H54 (cell line): ENCODE measurements around the gene AREL1.
A peak's percentile ranks its signal among the peaks of the same experiment; 100 is the strongest.

Experiments
- DNase-seq: peaks from one replicate; pipeline ENCODE4 v3.0.0; 2011; ENCODE audit warnings: low spot score, mixed read lengths; ENCODE audit not compliant: insufficient read length
- FAIRE-seq: peaks from 3 replicates; lab custom pipeline; 2011; peaks lifted over from hg19 to GRCh38; lab: Jason Lieb, UNC
- POLR2A ChIP-seq: IDR thresholded peaks from 2 replicates; pipeline ENCODE4 v1.6.1; 2011; ENCODE audit warnings: low read depth, mild to moderate bottlenecking, low read length

Gene AREL1

DNA sequence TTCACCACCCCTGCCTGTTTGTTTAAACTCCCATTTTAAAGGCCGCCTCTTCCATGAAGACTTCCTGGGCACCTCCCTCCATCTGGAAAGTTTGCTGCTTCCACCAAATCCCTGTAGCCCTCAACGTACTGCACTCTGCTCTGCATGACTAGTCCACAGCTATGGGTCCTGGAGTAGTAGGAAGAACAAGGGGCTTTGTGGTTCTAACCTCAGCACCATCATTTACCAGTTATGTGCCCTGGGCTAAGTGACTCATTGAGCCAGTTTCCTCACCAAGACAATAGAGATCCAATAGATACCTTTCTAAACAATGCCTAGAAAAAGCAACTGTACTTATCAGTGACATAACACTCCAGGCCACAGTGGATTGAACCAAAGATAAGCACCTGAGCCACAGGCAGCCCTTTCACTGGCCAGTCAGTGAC, 92.4 kb downstream of the AREL1 start:
- TF ChIP-seq POLR2A = no peak
- FAIRE-seq = peak; percentile 70
- DNase-seq = peak; percentile 61

DNA sequence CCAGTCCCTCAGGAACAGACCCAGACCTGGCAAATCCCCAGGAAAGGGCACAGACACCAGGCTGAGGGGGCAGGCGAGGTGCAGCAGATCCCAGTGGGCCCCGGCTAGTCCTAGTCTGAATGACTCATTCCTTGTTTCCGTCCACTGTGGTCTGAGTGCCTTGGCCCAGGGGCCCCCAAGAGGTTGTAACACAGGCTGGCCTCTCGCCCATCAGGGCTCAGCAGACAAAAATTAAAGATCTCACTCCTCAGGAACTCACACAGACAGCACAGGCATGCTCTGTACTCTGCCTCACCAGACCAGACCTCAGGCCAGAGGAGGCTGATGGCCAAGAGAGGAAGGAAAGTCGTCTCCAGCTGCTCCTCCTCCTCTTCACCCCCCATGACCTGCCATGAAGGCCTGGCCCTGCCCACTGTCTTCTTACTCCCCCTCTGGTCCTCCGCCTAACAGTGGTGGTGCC, 93.2 kb downstream of the AREL1 start:
- DNase-seq = peak; percentile 51
- no peak for TF ChIP-seq POLR2A
- peak; percentile 80 for FAIRE-seq

- peak; percentile 18 for DNase-seq
- TF ChIP-seq POLR2A = no peak
- FAIRE-seq = no peak
Measured at GRCh38 chr14:74618078-74618952, 94.6 kb downstream of the AREL1 start.

DNA sequence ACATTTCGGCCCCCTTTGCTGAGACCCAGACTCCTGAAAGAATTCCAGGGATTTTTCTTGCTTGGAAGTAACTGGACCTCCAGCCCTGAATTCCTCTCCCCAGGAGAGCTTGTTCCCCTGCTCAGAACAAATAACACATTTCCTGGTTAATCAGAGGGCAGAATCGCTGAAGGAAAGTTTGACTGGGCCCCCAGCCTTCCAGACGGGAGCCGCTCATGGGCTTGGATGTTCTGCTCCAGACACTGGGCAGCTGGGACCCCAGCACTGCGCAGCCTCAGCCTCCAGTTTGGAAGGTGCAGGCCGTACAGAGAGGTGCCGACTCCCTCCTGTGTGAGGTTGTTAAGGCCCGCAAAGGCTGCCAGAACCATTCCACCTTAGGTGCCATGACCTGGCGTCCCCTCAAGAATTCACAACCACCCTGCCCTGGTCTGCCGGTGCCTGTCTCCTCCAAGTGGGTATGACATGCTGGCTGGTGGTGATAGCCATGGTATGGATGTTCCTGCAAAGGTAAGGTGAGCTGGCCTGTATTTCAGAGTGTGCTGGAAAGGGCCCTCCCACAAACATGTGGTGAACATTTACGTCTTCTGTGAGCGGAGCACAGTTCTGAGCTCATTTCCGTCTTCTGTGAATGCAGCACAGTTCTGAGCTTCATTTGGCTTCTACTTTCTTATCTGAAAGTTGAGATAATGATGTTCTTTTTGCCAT, 95.7 kb downstream of the AREL1 start:
- DNase-seq (no peak), FAIRE-seq (no peak)
- no peak for TF ChIP-seq POLR2A

- DNase-seq = peak; percentile 52
- no peak for TF ChIP-seq POLR2A
- no peak for FAIRE-seq
Measured at GRCh38 chr14:74616507-74616906, 96.4 kb downstream of the AREL1 start.

DNA sequence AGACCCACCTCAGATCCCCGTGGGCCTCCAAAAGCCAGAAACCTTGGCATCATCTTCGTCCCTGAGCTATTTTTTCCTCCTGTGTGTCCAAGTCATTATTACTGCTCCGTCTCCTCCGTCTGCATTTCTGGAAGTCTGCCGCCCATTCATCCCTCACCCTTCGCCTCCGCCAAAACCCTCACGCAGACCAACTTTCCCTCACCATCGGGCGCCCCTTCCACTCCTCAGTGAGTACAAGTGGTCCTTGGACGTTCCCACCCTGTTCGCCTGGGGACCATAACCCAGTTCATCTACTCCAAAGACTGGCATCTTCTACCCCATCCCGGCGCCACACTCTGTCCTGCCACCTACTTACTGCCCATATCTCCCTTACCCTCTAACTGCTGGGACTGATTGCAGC, 97.1 kb downstream of the AREL1 start:
- DNase-seq (no peak), FAIRE-seq (no peak)
- no peak for TF ChIP-seq POLR2A

DNA sequence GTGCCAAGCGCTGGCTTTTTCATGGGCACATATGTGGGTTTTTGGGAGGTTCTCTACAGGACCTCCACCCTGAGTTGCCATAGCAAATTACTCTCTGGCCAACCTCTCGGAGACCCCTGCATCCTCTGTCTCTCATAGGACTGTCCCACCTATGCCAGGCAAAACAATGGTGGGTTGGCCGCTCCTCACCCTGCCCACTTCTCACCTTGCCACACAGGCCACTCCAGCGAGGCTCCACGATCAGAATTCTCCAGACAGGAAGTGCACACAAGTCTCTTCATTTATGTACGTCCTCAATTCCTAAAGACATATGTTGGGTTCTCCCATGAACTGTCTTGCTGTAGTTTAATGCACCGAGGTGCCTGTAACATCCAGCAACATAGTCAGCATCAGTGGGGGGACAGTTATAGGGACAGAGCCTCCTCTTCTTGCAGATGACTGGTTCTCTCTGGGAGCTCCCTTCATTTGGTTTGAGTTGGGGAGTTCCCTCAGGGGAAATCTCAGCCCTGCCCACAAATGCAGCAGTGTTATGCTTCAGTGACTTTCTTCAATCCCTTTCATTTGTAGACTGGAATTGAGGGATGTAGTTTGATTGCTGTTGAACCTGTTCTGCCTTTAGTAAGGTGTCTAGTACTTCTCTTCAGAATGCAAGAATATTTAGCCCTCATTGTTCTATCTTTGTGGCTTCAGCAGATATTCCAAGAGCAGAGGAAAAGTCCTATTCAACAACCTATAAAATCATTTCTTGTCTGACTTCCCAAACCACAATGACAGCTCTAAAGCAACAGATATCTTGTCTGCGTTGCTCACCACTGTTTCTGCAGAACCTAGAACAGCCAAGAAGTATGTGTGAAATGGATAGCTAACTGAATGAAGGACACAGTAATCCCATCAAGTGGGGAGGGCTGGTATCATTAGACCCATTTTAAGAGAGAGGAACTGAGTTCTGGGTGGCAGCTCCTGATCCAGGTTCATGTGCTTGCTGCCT, 98.1 kb downstream of the AREL1 start:
- FAIRE-seq (no peak), DNase-seq (no peak)
- TF ChIP-seq POLR2A = no peak

GRCh38 chr14:74613211-74613914, 99.5 kb downstream of the AREL1 start:
- no peak for TF ChIP-seq POLR2A
- DNase-seq (no peak), FAIRE-seq (no peak)

DNA sequence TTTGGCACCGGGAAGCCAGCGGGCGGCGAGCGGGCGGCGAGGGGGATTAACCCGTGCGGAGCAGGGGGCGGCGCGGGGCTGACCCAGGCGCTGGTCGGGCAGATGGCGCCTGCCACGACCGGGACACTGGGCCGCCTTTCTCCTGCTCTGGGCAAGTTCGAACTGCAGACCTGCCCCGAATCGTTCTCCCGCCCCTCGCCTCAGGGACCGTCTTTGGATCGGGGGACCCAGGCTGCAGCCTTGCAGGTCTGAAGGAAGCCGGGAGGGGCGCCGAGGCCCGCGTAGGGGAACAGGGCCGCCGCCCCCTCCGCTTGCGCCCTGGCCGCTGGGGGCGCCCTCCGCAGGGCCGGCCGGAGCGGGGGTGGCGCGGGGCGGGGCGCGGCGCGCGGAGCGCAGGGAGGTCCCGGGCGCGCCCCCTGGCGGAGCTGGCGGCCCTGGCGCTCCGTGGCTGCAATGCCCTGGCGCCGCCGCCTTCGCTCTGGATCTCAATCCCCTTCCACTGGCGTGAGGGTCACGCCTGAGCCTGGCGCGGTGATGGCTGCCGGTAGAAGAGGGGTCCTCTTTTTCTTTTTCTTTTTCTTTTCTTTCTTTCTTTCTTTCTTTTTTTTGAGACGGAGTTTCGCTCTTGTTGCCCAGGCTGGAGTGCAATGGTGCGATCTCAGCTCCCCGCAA, 100.4 kb downstream of the AREL1 start:
- FAIRE-seq (no peak), DNase-seq (peak; percentile 54)
- peak; percentile 30; the same call in 1 of the 2 replicates for TF ChIP-seq POLR2A

DNA sequence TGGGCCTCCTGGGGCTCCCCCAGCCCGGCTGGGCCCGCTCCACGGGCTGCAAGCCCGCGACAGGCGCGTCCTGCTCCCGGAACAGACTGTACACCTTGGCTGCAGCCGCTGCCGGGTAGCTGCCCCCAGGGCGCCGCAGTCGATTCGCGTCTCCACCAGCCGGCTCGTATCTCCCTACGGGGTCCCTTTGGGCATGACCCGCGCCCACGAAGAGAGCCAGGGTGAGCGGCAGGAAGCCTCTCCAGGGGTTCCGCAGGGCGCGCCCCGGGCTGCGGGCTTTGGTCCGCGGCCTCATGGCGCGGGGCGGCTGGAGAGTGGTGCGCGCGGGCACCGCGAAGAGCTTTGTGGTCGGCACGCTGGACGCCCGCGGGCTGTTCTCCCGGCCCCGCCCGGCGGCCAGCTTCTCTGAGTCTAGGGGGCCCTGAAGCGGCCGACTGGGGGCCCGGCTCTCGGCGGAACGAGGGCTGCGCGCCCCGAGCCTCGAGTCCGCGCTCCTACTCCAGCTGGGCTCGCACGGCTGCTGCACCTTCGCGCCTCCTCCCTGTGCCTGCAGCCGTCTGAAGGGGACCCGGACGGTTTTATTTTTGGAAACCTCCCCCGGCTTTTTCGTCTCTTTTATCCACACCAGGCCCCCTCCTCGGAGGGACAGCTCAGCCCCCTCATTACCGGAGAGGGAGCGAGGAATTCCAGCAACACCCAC, 101.1 kb downstream of the AREL1 start, which contains the start of gene LTBP2:
TSS of gene LTBP2 (minus strand) at position 588 of the 700 bp plus-strand sequence. CDS start at position 295, 293 bp downstream.
- FAIRE-seq (no peak), DNase-seq (no peak)
- no peak for TF ChIP-seq POLR2A
